Suppressor macrophage treated with lipopolysaccharide for 1 hour (primary cell): ENCODE measurements around the gene FGFR2.
"Not testable (repeated sequence)": the region's sequence is repeated elsewhere in the genome, so short reads cannot be mapped to it uniquely, and the experiment has no call there.

ENCODE experiments used
- DNase-seq, 3 donors: peaks; one replicate each; pipeline ENCODE4 v3.0.0-alpha.2; 2020 to 2022

Gene FGFR2

DNA sequence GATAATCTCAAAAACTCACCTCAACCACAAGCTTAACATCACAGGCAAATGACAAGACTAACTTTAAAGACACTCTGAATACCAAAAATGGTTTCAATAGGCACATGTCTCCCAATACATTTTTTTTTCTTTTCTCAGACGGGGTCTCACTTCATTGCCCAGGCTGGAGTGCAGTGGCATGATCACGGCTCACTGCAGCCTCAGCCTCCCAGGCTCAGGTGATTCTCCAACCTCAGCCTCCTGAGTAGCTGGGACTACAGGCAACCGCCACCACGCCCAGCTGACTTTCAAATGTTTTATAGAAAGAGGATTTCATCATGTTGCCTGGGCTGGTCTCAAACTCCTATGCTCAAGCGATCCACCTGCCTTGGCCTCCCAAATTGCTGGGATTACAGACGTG is 77.7 kb downstream of the FGFR2 start:
- not testable (repeated sequence) for DNase-seq

DNA sequence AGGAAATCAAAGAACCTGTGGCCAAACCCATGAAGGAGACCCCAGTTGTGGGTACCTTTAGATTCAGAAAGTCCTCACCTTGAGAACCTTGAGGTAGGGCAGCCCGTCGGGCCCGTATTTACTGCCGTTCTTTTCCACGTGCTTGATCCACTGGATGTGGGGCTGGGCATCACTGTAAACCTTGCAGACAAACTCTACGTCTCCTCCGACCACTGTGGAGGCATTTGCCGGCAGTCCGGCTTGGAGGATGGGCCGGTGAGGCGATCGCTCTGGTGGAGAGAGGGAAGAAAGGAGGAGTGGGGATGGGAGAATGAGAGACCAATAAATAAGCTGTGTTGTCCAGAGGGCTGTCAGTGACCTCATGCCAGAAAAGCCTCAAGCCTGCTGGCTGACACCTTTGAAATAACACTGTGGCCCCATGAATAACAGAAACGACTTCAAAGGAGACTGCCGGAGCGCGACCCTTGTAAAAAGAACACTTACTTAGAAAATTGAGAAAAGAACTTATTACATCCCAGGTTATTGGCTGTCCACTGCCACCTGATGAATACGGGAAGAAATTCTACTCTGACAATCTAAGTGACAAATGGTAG is 78.2 kb downstream of the FGFR2 start:
- no peak for DNase-seq

DNA sequence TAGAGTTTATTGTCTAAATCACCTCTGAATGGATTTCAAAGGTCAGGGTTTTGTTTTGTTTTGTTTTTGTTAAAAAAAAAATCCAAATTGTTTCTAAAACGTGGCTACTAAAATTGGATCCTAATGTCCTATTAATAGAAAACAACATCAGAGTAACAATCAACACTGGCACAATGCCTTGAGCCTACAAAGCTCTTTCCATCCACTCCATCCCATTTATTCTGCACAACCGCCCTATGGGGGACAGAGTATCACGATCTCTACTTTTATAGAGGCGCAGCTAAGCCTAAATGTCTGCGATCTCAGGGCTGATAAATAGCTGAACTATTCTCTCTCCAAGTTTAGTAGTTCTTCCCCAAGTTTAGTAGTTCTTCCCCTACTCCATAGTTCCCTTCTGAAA is 78.8 kb downstream of the FGFR2 start:
- no peak for DNase-seq

DNA sequence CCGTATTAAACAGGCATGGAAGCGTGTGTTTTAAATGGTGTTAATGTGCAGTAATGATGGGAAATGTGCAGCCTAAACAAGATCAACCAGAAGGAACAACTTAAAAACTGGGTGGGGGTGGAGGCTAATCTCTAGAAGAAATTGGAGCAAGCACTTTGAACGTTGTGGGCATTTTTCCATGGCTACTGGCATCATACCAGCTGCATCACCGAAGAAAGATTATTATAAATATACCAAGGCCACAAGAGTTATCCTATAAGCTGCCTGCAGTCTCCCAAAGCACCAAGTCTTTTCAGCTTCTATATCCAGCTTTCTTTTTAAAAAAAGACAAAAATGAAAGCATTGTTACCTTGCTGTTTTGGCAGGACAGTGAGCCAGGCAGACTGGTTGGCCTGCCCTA is 79.9 kb downstream of the FGFR2 start:
- no peak for DNase-seq

DNA sequence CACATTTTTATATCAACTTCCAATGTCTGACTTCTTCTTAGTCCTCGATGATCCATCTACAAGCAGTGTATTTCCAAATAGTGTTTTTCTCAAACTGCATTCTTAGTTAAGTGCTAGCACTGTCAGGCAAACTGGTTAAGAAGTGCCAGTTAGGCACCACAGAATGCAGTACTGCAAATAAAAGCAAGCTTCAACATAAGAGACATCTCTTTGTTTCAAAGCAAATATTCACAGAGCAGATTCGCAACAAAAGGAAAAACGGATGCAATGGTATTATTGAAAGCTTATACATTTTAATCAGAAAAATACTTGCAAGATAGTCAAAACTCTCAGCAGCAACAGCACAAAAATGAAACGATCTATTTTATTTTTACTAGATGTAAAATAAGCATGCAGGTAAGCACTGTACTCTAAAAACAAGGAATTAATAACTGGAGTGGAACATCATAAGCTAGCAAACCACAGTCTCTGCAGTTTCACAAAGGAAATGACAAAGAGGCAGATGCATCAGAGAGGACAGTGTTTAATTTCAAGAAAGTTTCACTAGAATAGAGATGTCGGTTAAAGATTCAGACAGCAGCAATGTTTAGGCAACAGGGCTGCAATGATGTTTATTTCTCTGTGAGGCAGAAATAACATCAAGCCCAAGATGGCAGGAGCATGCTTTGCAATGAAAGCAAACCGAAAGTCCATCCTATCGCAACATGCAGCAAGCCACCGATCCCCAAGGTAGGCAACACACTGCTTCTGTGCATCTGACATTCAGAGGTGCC is 82.0 kb downstream of the FGFR2 start:
- DNase-seq, result no peak

DNA sequence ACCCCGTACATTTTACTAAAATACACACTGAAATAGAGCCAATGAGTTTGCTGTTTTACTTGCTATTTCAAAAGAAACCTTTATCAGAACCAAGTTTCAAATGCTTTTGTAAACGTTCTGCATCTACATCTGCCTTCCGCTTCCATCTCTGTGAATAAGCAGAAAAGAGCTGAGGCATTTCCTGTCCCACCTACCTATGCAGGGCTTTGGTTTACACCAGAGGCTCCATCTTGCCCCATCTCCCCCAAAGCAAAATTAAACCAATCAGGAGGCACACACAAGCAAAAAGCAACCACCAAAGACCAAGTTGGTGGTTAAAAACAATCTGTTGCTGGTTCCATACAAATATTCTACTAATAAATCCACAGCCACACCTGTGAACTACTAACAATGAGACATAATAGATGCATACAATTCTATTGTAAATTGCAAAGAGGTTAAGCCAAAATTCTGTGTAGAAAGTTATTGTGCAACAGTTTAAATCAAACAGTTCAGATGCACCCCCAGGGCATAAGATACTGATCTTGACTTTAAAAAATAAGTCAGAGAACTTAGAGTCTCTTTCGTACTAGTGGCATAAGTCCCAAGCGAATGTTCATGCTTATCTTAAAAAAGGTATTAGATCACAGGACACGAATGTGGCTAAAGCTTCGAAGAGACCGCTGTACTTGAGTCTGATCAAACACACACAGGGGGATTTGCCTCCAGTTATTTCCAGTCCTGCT is 83.9 kb downstream of the FGFR2 start:
- DNase-seq, result no peak

DNA sequence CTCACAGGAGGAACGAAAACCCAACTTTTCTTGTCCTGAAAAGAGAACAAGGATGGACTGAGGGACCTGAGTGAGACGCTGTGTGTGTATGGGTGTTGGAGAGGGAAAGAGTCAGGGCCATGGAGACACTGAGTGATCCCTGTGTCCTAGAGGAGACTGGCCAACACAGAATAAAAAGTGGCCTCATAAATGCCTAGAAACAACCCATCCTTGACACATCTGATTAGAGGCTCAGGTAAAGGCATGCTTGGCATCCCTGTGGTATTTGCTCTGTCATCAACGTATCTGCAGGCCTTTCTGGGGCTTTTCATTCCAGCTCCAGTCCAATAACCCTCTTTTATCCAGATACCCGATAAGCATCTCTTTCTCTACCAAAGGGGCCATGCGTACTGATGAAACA is 86.3 kb downstream of the FGFR2 start:
- DNase-seq, result no peak

DNA sequence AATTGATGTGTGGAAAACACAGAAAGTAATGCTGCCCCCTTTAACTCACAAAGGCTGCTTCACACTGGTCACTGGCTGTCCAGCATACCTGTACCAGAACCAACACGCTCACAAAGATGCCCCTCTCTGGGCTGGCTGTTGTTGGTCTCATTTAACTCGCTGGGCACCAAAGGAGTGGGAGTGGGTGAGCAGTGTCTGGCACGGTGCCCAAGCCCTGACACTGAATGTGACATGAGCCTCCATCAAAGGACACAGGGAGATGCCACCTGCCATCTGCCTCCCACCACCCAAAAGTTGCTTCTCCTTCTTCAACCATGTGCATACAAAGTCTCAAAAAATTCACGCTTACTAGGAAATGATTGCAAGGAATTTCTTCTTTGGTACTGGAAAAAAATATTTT is 86.8 kb downstream of the FGFR2 start:
- no peak for DNase-seq

DNA sequence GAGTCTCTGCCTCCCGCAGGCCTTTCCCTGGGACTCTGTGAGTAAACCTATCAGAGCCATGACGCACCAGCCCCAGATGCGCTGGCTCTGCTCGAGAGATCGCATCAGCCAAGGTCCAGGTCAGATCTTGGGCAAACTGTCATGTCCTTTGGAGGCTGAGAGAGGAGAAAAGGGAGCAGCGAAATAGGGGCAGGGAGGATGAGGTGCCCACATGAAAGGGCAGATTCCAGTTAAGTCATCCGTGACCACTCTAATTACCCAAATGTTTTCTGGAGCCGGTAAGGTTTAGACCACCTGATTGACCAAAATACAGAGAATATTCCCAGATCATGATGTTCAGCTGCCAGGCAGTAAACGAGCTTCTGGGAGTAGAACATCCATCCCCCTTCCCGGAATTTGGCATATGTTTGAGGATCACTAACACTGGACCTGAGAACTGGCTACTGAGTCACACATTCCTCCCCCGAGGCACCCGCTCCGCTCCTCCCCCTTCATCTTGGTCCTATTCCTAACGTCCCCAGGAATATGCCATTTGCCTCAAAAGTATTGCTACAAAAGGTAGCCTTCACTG is 88.0 kb downstream of the FGFR2 start:
- DNase-seq, result no peak

DNA sequence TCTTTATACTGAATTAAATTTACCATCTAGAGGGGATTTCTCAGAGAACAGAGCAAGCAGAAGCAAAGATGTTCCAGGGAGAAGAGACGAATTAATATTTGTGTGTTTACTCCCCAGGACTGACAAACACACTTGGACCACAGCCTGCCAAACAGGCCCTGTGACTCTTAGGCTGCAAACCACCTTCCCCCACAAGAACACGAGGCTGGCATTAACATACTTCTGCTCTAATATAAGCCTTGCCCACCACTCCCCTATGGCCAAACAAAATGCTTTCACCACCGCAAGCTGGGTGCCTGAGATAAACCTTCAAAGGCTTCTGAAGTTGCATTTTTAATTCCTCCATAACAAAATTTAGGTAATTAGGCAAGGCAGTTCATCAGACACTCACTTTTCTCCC is 88.4 kb downstream of the FGFR2 start:
- no peak for DNase-seq

DNA sequence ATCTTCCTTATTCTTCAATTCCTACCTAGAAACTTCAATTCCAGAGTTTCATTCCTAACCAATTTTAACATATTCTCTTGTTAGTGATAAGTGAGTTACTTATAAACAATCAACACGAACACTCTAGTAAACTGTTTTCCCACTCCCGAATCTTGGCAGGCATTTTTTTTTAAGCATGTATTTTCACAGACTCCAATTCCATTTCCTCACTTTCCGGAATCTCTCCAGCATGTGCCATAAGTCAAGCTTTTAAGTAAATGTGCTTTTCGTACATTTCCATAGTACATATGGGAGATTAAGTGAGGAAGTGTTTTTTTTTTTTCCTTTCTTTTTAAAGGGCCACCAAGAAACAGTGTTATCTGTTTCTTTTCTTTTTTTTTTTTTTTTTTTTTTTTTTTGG is 89.1 kb downstream of the FGFR2 start:
- DNase-seq, result no peak

DNA sequence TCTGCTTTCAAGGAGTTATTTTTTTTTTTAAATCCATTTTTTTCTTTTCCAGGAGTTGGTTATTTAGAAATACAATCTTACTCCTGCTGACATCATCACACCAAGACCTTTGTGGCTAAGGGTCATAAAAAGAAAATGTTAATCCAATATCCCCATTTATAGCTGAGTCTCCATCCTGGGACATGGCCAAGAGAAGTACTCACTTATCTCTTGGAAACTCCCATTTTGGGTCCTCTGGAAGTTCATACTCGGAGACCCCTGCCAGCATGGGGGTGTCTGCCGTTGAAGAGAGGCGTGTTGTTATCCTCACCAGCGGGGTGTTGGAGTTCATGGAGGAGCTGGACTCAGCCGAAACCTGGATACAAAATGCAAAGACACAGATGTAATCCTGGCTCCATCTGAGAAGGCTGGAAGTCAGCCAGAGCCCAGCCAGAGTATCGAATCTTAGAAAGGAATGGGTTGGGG is 94.6 kb downstream of the FGFR2 start:
- no peak for DNase-seq

DNA sequence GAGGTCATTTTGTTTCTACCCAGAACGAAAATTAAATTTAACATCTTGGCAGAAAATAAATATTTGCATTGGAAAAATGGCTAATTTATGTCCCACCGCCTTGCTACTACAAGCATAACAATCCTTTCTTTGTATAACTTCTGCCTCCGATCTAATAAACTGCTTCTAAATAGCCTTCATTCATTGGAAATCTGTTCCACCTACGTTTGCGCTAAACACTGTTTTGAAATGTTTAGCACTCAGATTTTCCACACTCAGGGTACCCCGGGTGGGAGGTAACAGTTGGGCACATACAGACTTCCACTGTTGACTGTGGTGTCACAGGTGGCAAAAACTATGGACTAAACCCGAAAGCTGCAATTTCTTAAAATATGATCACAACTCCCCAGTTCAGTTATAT is 96.4 kb downstream of the FGFR2 start:
- no peak for DNase-seq

DNA sequence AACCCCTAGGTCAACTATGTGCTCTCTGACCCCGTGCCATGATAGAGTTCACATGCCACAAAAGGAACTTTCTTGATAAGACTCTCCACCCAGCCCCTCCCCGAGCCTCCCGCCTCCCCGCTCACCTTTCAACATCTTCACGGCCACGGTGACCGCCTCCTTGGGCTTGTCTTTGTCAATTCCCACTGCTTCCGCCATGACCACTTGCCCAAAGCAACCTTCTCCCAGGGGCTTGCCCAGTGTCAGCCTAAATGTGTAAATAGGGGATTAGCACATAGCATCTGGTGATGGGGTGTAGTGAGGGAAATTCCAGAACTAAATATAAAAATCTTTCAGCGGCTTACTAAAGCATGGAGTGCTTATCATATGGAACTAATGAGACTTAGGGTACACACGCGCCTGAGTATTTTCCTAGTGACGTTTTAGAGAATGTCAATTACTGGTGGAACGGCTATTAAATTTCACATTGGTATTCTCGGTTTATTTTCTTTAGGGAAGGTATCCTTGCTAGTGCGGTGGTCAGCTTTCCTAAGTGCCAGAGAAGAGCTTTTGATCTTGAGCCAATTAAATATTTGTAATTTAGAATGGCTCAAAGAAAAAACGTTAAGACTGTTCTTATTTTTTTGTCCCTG is 97.4 kb downstream of the FGFR2 start:
- no peak for DNase-seq

DNA sequence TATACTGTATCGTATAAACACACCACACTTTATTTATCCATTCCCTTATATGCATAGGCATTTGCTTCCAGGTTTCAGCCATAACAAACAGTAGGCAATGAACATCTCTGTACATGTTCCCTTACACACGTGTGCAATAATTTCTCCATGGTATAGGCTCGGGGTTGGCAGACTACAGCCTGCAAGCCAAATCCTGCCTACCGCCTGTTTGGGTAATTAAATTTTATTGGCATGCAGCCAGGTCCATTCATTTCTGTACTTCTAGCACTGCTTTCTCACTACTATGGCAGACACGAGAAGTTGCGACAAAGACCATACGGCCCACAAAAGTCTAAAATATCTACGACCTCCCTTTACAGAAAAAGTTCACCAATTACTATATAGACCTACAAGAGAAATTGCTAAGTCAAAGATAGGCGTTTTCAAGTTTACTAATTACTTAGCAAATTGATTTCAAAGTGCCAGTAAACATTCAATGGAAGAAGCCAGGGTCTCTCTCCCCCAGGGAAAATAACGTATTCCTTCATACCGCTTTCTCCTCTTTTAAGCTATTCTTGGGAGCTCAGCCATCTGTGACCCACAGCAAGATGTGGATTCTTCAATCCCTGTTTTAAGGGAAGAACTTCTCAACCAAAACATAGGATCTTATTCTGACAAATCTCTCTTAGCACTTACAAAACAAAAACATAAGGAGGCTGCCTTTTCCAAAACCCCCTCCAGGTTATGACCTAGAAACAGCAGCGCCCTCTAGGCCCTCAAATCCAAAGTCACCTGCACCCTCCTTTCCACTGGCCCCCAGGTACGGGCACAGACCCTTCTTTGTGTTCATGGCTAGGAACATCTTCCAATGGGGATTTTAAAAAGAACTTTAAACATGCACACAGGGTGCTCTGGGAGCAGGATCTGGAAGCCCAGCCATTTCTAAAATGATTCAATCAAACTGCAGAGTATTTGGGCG is 100.5 kb downstream of the FGFR2 start:
- no peak for DNase-seq

DNA sequence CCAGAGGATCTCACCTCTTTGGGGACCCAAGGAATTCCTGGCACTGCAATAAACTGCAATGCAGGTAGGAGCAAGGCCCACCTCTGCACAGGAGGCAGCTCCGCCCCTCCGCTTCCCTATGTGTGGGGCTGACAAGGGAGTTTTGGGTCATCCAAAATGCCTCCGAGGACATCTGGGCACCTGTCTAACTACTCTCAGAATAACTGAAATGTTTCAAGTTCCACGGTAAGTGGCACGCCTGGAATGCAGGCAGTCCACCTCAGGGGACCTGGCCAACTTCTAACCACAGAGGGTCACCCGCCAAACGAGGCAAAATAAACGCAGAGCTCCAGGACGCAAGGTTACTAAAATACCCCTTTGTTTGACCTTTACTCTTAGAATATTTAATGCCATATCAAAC is 102.5 kb downstream of the FGFR2 start:
- no peak for DNase-seq

DNA sequence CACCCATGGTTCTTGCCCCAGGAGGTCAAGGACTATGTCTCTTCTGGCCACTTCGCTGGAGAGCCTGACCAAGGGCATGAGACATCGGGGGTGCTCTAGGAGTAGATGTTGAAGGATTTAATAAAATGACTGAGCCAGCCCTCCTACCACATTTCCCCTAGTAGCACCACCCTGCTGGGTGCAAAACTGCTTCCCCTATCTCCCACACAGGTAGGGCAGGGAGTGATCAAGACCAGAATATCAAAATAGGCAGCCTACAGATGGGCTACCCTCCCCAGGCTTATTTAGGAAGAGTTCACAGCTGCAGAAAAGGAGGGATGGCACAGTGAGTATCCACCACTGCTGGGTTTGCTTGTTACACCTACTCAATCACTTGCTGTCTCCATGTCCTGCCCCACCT is 103.9 kb downstream of the FGFR2 start:
- DNase-seq, result no peak

DNA sequence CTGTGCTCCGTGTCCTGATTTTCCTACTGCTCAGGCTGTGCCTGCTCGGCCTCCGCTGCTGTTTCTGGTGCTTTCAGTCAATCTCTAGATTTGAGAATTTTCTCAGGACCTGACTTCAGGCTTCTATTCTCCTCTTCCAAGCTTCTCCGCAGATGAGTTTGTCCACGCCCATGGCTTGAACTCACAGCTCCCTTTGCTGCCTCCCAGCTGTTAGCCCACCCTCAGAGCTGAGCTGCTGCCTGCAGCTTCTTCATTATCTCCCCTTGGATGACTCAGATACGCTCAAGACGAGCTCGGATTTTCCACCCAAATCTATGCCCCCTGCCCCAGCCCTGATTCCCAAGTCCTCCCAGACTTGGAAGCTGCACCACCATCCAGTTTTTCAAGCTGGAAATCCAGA is 104.7 kb downstream of the FGFR2 start:
- DNase-seq, result no peak

DNA sequence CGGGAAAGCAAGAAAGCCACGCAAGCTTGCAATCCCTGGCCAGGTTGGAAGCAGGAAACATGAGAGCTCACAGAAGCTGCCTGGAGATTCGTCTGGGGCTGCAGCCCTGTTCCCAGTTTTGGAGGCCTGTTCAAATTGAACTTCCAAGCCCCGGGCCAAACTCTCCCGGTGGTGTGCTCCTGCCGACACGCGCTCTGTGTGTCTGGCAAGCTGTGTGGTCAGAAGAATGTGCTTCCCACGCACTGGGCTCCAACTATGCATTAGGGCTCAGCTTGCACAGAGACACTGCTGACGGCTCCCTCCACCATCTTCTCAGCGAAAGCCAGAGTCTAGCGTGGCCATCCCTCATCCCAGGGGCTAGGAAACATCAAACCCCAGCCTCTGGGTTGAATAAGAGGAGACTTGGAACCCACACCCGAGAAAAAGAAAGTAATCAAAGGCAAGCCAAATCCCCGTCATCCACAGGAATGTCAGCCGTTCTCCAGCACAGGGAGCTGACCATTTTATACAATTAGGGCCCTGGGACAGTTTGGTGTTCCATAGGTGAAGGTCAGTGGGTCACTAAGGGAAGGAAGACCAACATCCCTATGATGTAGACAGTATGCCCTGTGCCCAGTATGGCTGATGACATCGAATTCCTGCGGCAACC is 107.2 kb downstream of the FGFR2 start:
- DNase-seq, result no peak

DNA sequence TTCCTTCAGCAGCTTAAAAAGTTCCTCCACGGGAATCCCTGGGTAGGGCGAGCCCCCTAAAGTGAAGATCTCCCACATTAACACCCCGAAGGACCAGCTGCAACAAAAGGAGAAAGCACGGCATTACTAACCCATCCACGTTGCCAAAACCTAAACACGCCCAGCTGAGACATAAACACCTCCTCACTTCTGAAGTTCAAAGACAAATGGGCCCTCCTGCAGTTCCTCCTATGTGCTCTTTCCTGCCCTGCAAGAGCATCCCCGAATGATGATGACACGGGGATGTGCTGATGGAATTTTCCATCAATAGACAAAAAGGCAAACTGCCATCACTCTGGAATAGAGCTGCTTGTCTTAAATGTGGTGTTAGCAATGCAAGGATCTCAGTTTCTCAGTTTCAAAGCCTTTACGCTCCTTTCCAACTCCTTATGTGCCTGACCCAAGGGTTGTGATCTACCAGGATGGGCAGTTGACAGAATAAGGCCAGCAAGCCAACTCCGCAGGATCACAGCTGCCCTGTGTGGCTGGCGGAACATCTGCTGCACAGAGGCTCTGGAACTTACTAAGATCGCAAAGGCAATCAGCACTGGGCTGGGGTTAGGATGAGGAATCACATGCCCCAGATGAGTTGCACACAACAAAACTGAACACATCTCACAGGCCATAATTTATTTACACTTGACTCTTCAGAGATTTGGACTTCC is 112.7 kb downstream of the FGFR2 start:
- DNase-seq, result no peak

DNA sequence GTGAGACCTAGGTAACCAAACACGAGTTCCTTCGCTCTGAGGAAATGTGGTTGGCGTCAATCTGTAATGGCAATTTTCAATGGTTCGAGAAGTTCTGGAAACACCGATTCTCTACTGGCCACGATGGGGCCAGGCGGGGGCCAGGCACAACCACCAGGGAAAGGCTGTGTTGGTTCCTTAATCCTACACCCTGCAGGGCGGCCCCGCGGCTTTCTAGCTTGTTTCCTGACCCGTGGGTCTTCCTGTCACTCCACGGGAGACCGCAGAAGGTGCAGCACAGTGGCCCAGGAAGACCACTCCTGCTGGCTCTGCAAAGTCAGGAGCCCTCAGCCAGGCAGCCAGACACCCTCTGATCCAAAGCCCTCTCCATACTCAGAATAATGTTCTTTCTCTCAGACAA is 113.4 kb downstream of the FGFR2 start:
- DNase-seq, result no peak
